HepG2 (cell line): Measurements from ENCODE around the gene HOXA6. TPM values are rescaled to one million over a fixed set of nuclear protein-coding genes. Genes with fewer than 3 reads are reported as not detected.
A peak's percentile ranks its signal among the peaks of the same experiment; 100 is the strongest.

Experiments used
- ARID2 ChIP-seq: sonication (generic); formaldehyde crosslinking; IDR thresholded peaks from 2 replicates; pipeline ENCODE4 v1.8.1; 2022; ENCODE audit warnings: mild to moderate bottlenecking, missing genetic modification reagents, borderline replicate concordance
- ASH2L ChIP-seq: fragments of 300-600, 200-600 bp; sonication (generic); IDR thresholded peaks from 2 replicates; pipeline ENCODE4 v1.7.0; 2017; ENCODE audit warnings: low read depth, mild to moderate bottlenecking, moderate library complexity, mixed read lengths, low read length; ENCODE audit not compliant: insufficient read length
- ELF3 ChIP-seq: IDR thresholded peaks from 2 replicates; pipeline ENCODE4 v1.6.1; 2016; ENCODE audit warnings: missing genetic modification reagents, missing compliant biosample characterization
- ESRRA ChIP-seq: sonication (generic); formaldehyde crosslinking; IDR thresholded peaks from 2 replicates; pipeline ENCODE4 v1.5.1; 2020; ENCODE audit warnings: mild to moderate bottlenecking, low read depth, missing genetic modification reagents
- GABPA ChIP-seq, 2 experiments: IDR thresholded peaks; 2 replicates each; pipeline ENCODE4 v1.6.1; 2011 to 2016; ENCODE audit warnings: low read depth in 2 of 2, low read length in 1 of 2, missing biosample characterization in 1 of 2, missing genetic modification characterization in 1 of 2
- GATAD1 ChIP-seq: IDR thresholded peaks from 2 replicates; pipeline ENCODE4 v1.6.1; 2016; ENCODE audit warnings: missing genetic modification reagents, missing compliant biosample characterization
- MAZ ChIP-seq, 2 experiments: sonication (generic) in 1 of 2; formaldehyde crosslinking in 1 of 2; IDR thresholded peaks; 2 replicates each; pipeline versions ENCODE4 v1.5.0 to v1.6.1; 2012 to 2020; ENCODE audit warnings: low read depth in 2 of 2, mild to moderate bottlenecking in 2 of 2, borderline replicate concordance in 1 of 2, improper control_type of control experiment in 1 of 2, low read length in 1 of 2, missing genetic modification reagents in 1 of 2, moderate library complexity in 1 of 2
- MEIS2 ChIP-seq: sonication (generic); formaldehyde crosslinking; IDR thresholded peaks from 2 replicates; pipeline ENCODE4 v1.9.0; 2021; ENCODE audit warnings: mild to moderate bottlenecking, missing genetic modification reagents
- NFYB ChIP-seq: sonication (generic); formaldehyde crosslinking; IDR thresholded peaks from 2 replicates; pipeline ENCODE4 v1.4.0; 2020; ENCODE audit warnings: missing genetic modification reagents
- U2AF2 ChIP-seq: fragments of 200-400 bp; formaldehyde crosslinking; IDR thresholded peaks from 2 replicates; pipeline ENCODE4 v1.6.1; 2017; ENCODE audit warnings: low read depth, mild to moderate bottlenecking, low read length
- ZBTB14 ChIP-seq: sonication (generic); formaldehyde crosslinking; IDR thresholded peaks from 2 replicates; pipeline ENCODE4 v1.4.0; 2020; ENCODE audit warnings: missing genetic modification reagents
- ZNF10 ChIP-seq: sonication (generic); formaldehyde crosslinking; IDR thresholded peaks from 2 replicates; pipeline ENCODE4 v1.4.0; 2020; ENCODE audit warnings: mild to moderate bottlenecking, low read depth, missing genetic modification reagents, borderline replicate concordance
- ZNF407 ChIP-seq: sonication (generic); formaldehyde crosslinking; IDR thresholded peaks from one replicate; pipeline ENCODE4 v1.5.1; 2020; ENCODE audit warnings: mild to moderate bottlenecking, missing genetic modification reagents; ENCODE audit errors: not compliant biosample characterization
- ZNF567 ChIP-seq: sonication (generic); formaldehyde crosslinking; IDR thresholded peaks from 2 replicates; pipeline ENCODE4 v1.8.1; 2023; ENCODE audit warnings: mild to moderate bottlenecking, missing genetic modification reagents, borderline replicate concordance
- ZNF615 ChIP-seq: sonication (generic); formaldehyde crosslinking; IDR thresholded peaks from 2 replicates; pipeline ENCODE4 v1.5.0; 2020; ENCODE audit warnings: mild to moderate bottlenecking, missing genetic modification reagents, borderline replicate concordance
- ZNF788 ChIP-seq: sonication (generic); formaldehyde crosslinking; IDR thresholded peaks from 2 replicates; pipeline ENCODE4 v1.5.0; 2020; ENCODE audit warnings: mild to moderate bottlenecking, missing genetic modification reagents, borderline replicate concordance
- polyA plus RNA-seq, 8 experiments: library from polyadenylated mRNA; depleted of rRNA in 3 of 8; stranded (reverse) in 7 of 8; unstranded in 1 of 8; fragments of >200 nt; fragmentation: Illumina TruSeq in 4 of 8; extraction: Trizol in 4 of 8; gene quantifications; 2 replicates each; pipeline versions ENCODE4 v1.2.1 to v1.2.3, GENCODE V29; 2011 to 2016; ENCODE audit warnings: low read depth in 4 of 8, missing spikeins in 1 of 8, mixed read lengths in 1 of 8; ENCODE audit not compliant: insufficient read depth in 1 of 8
- total RNA-seq, 5 experiments: library from RNA; depleted of rRNA; stranded (reverse); fragments of >200 nt; fragmentation: Illumina TruSeq; extraction: Trizol; gene quantifications; 2 replicates each; pipeline ENCODE4 v1.2.3, GENCODE V29; 2016; ENCODE audit warnings: low read depth in 1 of 5
- TF ChIP-seq, protein P1 (sequence below): sonication (generic); formaldehyde crosslinking; IDR thresholded peaks from 2 replicates; pipeline ENCODE4 v1.4.0; 2020; ENCODE audit warnings: mild to moderate bottlenecking, missing genetic modification reagents

HOXA6 gene
- total and polyA plus RNA-seq, 2 of the 13 experiments (the other 11 are each of a cell fraction or from before 2014, with no cell fraction given), result 1.3 to 1.5 TPM

- peak; percentile 80; the same call in 1 of the 2 replicates for TF ChIP-seq MAZ (IDR thresholded peaks at IDR 0.05; ENCODE audit: borderline replicate concordance, low read depth, low read length)
- TF ChIP-seq MAZ (CRISPR knock-in tag; IDR thresholded peaks at IDR 0.05; ENCODE audit: low read depth), result peak; percentile 86
- TF ChIP-seq, protein P1, sequence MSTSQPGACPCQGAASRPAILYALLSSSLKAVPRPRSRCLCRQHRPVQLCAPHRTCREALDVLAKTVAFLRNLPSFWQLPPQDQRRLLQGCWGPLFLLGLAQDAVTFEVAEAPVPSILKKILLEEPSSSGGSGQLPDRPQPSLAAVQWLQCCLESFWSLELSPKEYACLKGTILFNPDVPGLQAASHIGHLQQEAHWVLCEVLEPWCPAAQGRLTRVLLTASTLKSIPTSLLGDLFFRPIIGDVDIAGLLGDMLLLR, result 0 out of 2 replicates have a peak, but pooled peaks have one; percentile 27
- no peak for TF ChIP-seq U2AF2
- peak; percentile 52; the same call in 1 of the 2 replicates for TF ChIP-seq ARID2 (CRISPR knock-in tag)
- no peak for TF ChIP-seq ZNF10
- TF ChIP-seq ZNF788 (CRISPR knock-in tag), result peak; percentile 71; the same call in 1 of the 2 replicates
- no peak for TF ChIP-seq ZNF567 (CRISPR knock-in tag)
- peak; percentile 75 for TF ChIP-seq ELF3 (CRISPR knock-in tag)
- no peak for TF ChIP-seq ZNF615 (CRISPR knock-in tag)
- TF ChIP-seq ASH2L, result peak; percentile 69
- no peak for TF ChIP-seq ZNF407 (CRISPR knock-in tag)
- peak; percentile 62 for TF ChIP-seq GABPA (IDR thresholded peaks at IDR 0.05; ENCODE audit: low read depth, low read length)
- peak; percentile 66; the same call in 1 of the 2 replicates for TF ChIP-seq GABPA (CRISPR knock-in tag; IDR thresholded peaks at IDR 0.05; ENCODE audit: low read depth)
- TF ChIP-seq ZBTB14 (CRISPR knock-in tag), result peak; percentile 36; the same call in 1 of the 2 replicates
- no peak for TF ChIP-seq ESRRA (CRISPR knock-in tag)
- TF ChIP-seq GATAD1 (CRISPR knock-in tag), result peak; percentile 66; the same call in 1 of the 2 replicates
- TF ChIP-seq MEIS2, result no peak
- peak; percentile 93 for TF ChIP-seq NFYB (CRISPR knock-in tag)
Measured at GRCh38 chr7:27130540-27131389, 16.8 kb downstream of the HOXA6 start, which contains the start of gene HOXA4 (continued).
